Thyroid gland (tissue), 4 donors: Measurements from ENCODE around the gene CCT8.

ENCODE experiments used
- POLR2A ChIP-seq, 2 donors: fragments of 450-650 bp; IDR thresholded peaks; one replicate each; pipeline ENCODE4 v1.6.1; 2017; ENCODE audit warnings: antibody characterized with exemption in 2 of 2, mild to moderate bottlenecking in 2 of 2, moderate library complexity in 1 of 2
- TF ChIP-seq, protein P1 (sequence below), 6 experiments: fragments of 200-600 bp in 3 of 6; fragments of 450-650 bp in 3 of 6; sonication (generic) in 3 of 6; IDR thresholded peaks; one replicate each; pipeline ENCODE4 v1.5.1; 2016 to 2019; ENCODE audit warnings: antibody characterized with exemption in 6 of 6, mild to moderate bottlenecking in 2 of 6, inconsistent platforms in 1 of 6, moderate library complexity in 1 of 6

DNA sequence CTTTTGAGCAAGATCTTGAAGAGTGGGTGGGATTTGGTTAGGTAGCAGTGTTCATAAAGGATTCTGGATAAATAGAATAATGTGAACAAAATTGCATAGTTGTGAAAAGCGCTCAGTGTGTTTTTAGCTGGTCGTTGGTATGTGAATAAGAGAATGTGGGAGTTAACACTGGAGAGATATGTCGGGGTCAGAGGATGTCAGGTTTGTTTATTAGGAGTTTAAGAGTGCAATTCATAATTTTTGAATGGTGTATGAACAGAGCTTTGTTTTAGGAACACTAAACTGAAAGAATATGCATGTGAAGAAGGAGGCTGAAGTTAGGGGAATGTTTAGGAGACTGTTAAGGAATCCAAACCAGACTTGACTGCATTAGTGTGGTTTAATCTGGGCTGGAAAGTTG lies 39.6 kb downstream of the CCT8 start:
- TF ChIP-seq, protein P1, sequence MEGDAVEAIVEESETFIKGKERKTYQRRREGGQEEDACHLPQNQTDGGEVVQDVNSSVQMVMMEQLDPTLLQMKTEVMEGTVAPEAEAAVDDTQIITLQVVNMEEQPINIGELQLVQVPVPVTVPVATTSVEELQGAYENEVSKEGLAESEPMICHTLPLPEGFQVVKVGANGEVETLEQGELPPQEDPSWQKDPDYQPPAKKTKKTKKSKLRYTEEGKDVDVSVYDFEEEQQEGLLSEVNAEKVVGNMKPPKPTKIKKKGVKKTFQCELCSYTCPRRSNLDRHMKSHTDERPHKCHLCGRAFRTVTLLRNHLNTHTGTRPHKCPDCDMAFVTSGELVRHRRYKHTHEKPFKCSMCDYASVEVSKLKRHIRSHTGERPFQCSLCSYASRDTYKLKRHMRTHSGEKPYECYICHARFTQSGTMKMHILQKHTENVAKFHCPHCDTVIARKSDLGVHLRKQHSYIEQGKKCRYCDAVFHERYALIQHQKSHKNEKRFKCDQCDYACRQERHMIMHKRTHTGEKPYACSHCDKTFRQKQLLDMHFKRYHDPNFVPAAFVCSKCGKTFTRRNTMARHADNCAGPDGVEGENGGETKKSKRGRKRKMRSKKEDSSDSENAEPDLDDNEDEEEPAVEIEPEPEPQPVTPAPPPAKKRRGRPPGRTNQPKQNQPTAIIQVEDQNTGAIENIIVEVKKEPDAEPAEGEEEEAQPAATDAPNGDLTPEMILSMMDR (IDR thresholded peaks at IDR 0.05): no peak
- no peak for TF ChIP-seq POLR2A (IDR thresholded peaks at IDR 0.05)
